HEK293 (cell line): ENCODE data around the gene RTN4RL2.

Experiments
- CTCF ChIA-PET: fragments of 350-600 bp; formaldehyde crosslinking; extraction: SDS; loops from one replicate; lab custom pipeline; 2021; ENCODE audit warnings: antibody characterized with exemption; lab: Yijun Ruan, JAX
- POLR2A ChIA-PET: fragments of 300-600 bp; formaldehyde crosslinking; extraction: SDS; loops from one replicate; lab custom pipeline; 2020; ENCODE audit warnings: antibody characterized with exemption, inconsistent platforms; lab: Yijun Ruan, JAX
- H3K27ac ChIP-seq: fragments of 200-500 bp; sonication (Bioruptor generic); 2 replicates; pipeline ENCODE4 v1.5.1; 2014; ENCODE audit warnings: low read depth, low read length, control low read depth, inconsistent platforms; ENCODE audit errors: extremely low read depth
- H3K36me3 ChIP-seq, 2 experiments: fragments of 200-500 bp in 1 of 2; sonication (Bioruptor generic) in 1 of 2; 1 replicate in 1 of 2; 2 replicates in 1 of 2; pipeline ENCODE4 v1.5.1; 2014 to 2017; ENCODE audit warnings: inconsistent platforms in 2 of 2, low read length in 2 of 2; ENCODE audit not compliant: control insufficient read depth in 2 of 2, insufficient read depth in 1 of 2
- H3K4me1 ChIP-seq: fragments of 200-500 bp; sonication (Bioruptor generic); 2 replicates; pipeline ENCODE4 v1.5.1; 2014; ENCODE audit warnings: mild to moderate bottlenecking, low read length, inconsistent platforms; ENCODE audit not compliant: control insufficient read depth, insufficient read depth
- H3K4me3 ChIP-seq: 2 replicates; pipeline ENCODE4 v1.5.1; 2011; ENCODE audit warnings: low read depth, mild to moderate bottlenecking, control low read depth, low read length, moderate library complexity
- H3K9me3 ChIP-seq: fragments of 200-500 bp; sonication (Bioruptor generic); 2 replicates; pipeline ENCODE4 v1.5.1; 2014; ENCODE audit warnings: low read depth, low read length, inconsistent platforms; ENCODE audit not compliant: control insufficient read depth, insufficient read depth
- GLIS1 ChIP-seq: fragments of 450-650 bp; formaldehyde crosslinking; IDR thresholded peaks from 2 replicates; pipeline ENCODE4 v1.5.1; 2016; ENCODE audit warnings: missing biosample characterization, missing genetic modification characterization
- SP3 ChIP-seq: fragments of 450-650 bp; formaldehyde crosslinking; IDR thresholded peaks from 2 replicates; pipeline ENCODE4 v1.5.1; 2016; ENCODE audit warnings: missing biosample characterization, missing genetic modification characterization
- SP7 ChIP-seq: fragments of 450-650 bp; formaldehyde crosslinking; IDR thresholded peaks from 2 replicates; pipeline ENCODE4 v1.5.1; 2016; ENCODE audit warnings: missing biosample characterization, missing genetic modification characterization
- TRIM28 ChIP-seq: IDR thresholded peaks from 2 replicates; pipeline ENCODE4 v1.6.1; 2011; ENCODE audit warnings: low read length, control low read depth, borderline replicate concordance
- ZBTB48 ChIP-seq: fragments of 450-650 bp; formaldehyde crosslinking; IDR thresholded peaks from 2 replicates; pipeline ENCODE4 v1.5.1; 2016; ENCODE audit warnings: missing biosample characterization, missing genetic modification characterization
- ZFHX2 ChIP-seq: fragments of 450-650 bp; formaldehyde crosslinking; conservative IDR thresholded peaks from 2 replicates; pipeline ENCODE4 v1.5.1; 2016; ENCODE audit warnings: missing biosample characterization, missing genetic modification characterization
- ZNF239 ChIP-seq: fragments of 450-650 bp; formaldehyde crosslinking; IDR thresholded peaks from 2 replicates; pipeline ENCODE4 v1.5.1; 2016; ENCODE audit warnings: missing biosample characterization, missing genetic modification characterization
- ZNF335 ChIP-seq: fragments of 450-650 bp; formaldehyde crosslinking; conservative IDR thresholded peaks from 2 replicates; pipeline ENCODE4 v1.5.1; 2016; ENCODE audit warnings: missing biosample characterization, missing genetic modification characterization
- ZNF366 ChIP-seq: fragments of 450-650 bp; formaldehyde crosslinking; conservative IDR thresholded peaks from 2 replicates; pipeline ENCODE4 v1.5.1; 2016; ENCODE audit warnings: missing biosample characterization, missing genetic modification characterization
- ZNF560 ChIP-seq: fragments of 450-650 bp; formaldehyde crosslinking; IDR thresholded peaks from 2 replicates; pipeline ENCODE4 v1.5.1; 2017; ENCODE audit warnings: missing biosample characterization, missing genetic modification characterization, borderline replicate concordance
- TF ChIP-seq, protein P1 (sequence below): fragments of 450-650 bp; IDR thresholded peaks from 2 replicates; pipeline ENCODE4 v1.5.1; 2018; ENCODE audit warnings: missing biosample characterization, missing genetic modification characterization
- TF ChIP-seq, protein P2 (sequence below): fragments of 450-650 bp; formaldehyde crosslinking; optimal IDR thresholded peaks from 2 replicates; pipeline ENCODE3; 2016; ENCODE audit warnings: missing biosample characterization, mild to moderate bottlenecking, missing genetic modification characterization
- TF ChIP-seq, protein P3 (sequence below): fragments of 450-650 bp; formaldehyde crosslinking; IDR thresholded peaks from 2 replicates; pipeline ENCODE4 v1.5.1; 2017; ENCODE audit warnings: missing biosample characterization, missing genetic modification characterization
- TF ChIP-seq, protein P4 (sequence below): fragments of 450-650 bp; formaldehyde crosslinking; IDR thresholded peaks from 2 replicates; pipeline ENCODE4 v1.5.1; 2016; ENCODE audit warnings: missing biosample characterization, missing genetic modification characterization
- TF ChIP-seq, protein P5 (sequence below): fragments of 450-650 bp; formaldehyde crosslinking; IDR thresholded peaks from 2 replicates; pipeline ENCODE4 v1.5.1; 2016; ENCODE audit warnings: missing biosample characterization, missing genetic modification characterization

RTN4RL2 gene

DNA sequence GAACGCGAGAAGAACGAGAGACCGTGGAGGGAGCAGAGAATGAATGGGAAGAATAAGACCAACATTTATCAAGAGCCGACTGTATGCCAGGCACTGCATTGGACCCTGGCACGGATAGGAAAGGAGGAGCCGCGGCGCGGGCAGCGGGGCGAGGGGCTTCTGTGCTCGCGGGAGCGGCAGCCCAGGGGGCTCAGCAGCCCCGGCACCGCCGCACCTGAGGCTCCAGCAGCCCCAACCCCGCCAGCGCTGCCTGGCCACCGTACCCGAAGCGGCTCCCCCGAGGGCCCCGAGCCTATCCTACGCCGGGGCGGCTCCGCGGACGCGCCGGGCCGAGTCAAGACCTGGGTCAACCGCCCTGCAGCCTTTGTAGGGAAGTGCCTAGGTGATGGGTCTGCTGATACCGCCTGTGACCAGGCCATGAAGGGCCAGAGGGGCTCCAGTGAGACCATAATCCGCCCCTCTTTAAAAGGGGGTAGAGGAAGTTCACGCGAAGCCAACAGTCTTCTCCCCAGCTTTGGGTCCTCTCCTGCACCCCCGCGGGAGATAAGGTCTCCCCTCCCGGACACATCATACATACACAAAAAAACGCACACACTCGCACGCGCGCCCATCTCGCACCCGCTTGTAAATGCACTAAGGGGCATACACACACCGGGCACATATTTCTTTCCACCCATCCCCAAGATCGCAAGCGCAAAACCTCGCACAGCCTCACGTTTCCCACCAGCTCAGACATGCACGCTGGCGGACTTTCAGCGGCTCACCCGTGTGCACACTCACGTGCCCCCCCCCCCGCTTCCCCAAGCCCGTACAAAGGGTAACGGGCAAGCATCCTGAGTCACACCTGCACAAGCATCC lies 935 bp upstream of the RTN4RL2 start:
- H3K9me3 ChIP-seq = no peaks in the 10 kb centered on the region
- CTCF ChIA-PET = interaction anchor here (0.6 to 9.3 kb wide), 35 partner anchors 10 to 653 kb away, joined by 3 to 191 read pairs (median 4); partner anchors contain the start of genes SLC43A1 and TIMM10
- H3K4me3 ChIP-seq = peak overlapping the region; percentile 6
- TF ChIP-seq, protein P1, sequence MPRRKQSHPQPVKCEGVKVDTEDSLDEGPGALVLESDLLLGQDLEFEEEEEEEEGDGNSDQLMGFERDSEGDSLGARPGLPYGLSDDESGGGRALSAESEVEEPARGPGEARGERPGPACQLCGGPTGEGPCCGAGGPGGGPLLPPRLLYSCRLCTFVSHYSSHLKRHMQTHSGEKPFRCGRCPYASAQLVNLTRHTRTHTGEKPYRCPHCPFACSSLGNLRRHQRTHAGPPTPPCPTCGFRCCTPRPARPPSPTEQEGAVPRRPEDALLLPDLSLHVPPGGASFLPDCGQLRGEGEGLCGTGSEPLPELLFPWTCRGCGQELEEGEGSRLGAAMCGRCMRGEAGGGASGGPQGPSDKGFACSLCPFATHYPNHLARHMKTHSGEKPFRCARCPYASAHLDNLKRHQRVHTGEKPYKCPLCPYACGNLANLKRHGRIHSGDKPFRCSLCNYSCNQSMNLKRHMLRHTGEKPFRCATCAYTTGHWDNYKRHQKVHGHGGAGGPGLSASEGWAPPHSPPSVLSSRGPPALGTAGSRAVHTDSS = no peak
- TF ChIP-seq ZBTB48 (tag by site-specific recombination) = peak; percentile 34; the same call in 1 of the 2 replicates
- no peak for TF ChIP-seq ZNF560 (tag by site-specific recombination)
- TF ChIP-seq GLIS1 (tag by site-specific recombination) = peak; percentile 11; the same call in 1 of the 2 replicates
- TF ChIP-seq, protein P2, sequence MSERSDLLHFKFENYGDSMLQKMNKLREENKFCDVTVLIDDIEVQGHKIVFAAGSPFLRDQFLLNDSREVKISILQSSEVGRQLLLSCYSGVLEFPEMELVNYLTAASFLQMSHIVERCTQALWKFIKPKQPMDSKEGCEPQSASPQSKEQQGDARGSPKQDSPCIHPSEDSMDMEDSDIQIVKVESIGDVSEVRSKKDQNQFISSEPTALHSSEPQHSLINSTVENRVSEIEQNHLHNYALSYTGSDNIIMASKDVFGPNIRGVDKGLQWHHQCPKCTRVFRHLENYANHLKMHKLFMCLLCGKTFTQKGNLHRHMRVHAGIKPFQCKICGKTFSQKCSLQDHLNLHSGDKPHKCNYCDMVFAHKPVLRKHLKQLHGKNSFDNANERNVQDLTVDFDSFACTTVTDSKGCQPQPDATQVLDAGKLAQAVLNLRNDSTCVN (tag by site-specific recombination) = peak; percentile 66
- TF ChIP-seq, protein P3, sequence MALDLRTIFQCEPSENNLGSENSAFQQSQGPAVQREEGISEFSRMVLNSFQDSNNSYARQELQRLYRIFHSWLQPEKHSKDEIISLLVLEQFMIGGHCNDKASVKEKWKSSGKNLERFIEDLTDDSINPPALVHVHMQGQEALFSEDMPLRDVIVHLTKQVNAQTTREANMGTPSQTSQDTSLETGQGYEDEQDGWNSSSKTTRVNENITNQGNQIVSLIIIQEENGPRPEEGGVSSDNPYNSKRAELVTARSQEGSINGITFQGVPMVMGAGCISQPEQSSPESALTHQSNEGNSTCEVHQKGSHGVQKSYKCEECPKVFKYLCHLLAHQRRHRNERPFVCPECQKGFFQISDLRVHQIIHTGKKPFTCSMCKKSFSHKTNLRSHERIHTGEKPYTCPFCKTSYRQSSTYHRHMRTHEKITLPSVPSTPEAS (tag by site-specific recombination) = peak; percentile 57; the same call in 1 of the 2 replicates
- peak; percentile 44 for TF ChIP-seq ZNF335 (tag by site-specific recombination)
- TF ChIP-seq, all 188 proteins: peak for 5
- Histone ChIP-seq H3K36me3 (no peaks in the 10 kb centered on the region), H3K27ac (no peak overlapping the region; the same call in 1 of the 2 replicates), H3K4me1 (no peaks in the 10 kb centered on the region)
- POLR2A ChIA-PET = interaction anchor here (0.6 to 1.8 kb wide), 9 partner anchors 14 to 255 kb away, joined by 3 to 9 read pairs (median 3); partner anchors contain the start of gene TIMM10

DNA sequence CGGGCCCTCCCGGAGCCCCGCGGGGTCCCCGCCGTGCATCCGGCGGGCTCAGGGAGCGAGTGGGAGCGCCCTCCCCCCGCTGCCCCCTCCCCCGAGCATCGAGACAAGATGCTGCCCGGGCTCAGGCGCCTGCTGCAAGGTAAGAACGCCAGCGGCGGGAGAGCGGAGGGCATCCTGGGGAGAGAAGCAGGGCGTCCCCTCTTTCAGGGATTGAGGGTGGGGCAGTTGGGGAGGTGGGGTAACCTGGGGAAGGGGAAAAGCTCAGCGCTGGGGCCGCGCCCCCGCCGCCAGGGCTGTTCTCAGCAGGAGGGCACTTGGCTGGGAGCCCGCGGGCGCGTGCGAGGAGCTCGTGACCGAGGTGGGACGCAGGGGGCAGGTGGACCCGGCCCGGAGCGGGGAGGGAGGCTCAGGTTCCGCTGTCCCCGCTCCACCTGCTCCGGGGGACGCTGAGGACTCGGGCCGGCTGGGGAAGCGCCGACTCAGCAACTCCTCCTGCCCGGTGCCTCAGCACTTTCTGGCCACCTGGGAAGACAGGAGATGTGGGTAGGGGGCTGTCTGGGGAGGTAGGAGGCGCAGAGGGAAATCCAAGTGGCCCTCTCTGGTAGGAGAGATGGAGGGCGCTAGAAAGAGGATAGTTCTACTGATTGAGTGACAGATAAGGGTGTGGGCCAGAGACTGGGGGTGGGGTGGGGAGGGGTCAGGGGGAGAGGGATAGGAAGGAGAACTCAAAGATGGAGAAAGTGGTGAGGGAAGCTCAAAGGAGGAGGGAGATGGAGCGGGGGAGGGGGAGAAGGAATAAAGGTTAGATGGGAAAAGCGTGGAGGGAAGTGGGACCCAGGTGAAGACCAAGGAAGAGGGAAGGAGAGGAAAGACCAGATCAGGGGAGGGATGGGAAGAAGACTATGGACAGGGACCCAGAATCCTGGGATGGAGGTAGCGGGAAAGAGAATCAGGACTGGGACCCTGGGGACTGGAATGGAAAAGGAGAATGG lies 726 bp downstream of the RTN4RL2 start:
- CTCF ChIA-PET = interaction anchor here (0.5 to 9.3 kb wide), 4 partner anchors 17 to 144 kb away, joined by 3 to 191 read pairs (median 72); partner anchors contain the start of gene TIMM10
- POLR2A ChIA-PET = interaction anchor here (0.8 to 1.8 kb wide), 5 partner anchors 27 to 342 kb away, joined by 3 to 6 read pairs (median 3); partner anchors contain the start of gene TIMM10
- Histone ChIP-seq H3K4me1 (no peaks in the 10 kb centered on the region), H3K9me3 (no peaks in the 10 kb centered on the region), H3K36me3 (peaks cover 0 to 5% of the 10 kb centered on the region in 2 experiments; a peak in 1 of 3 replicates), H3K4me3 (peak overlapping the region; percentile 44), H3K27ac (no peak overlapping the region; the same call in 1 of the 2 replicates)
- TF ChIP-seq, protein P2 (tag by site-specific recombination) = peak; percentile 77
- TF ChIP-seq SP3 = peak; percentile 36; the same call in 1 of the 2 replicates
- TF ChIP-seq, protein P4, sequence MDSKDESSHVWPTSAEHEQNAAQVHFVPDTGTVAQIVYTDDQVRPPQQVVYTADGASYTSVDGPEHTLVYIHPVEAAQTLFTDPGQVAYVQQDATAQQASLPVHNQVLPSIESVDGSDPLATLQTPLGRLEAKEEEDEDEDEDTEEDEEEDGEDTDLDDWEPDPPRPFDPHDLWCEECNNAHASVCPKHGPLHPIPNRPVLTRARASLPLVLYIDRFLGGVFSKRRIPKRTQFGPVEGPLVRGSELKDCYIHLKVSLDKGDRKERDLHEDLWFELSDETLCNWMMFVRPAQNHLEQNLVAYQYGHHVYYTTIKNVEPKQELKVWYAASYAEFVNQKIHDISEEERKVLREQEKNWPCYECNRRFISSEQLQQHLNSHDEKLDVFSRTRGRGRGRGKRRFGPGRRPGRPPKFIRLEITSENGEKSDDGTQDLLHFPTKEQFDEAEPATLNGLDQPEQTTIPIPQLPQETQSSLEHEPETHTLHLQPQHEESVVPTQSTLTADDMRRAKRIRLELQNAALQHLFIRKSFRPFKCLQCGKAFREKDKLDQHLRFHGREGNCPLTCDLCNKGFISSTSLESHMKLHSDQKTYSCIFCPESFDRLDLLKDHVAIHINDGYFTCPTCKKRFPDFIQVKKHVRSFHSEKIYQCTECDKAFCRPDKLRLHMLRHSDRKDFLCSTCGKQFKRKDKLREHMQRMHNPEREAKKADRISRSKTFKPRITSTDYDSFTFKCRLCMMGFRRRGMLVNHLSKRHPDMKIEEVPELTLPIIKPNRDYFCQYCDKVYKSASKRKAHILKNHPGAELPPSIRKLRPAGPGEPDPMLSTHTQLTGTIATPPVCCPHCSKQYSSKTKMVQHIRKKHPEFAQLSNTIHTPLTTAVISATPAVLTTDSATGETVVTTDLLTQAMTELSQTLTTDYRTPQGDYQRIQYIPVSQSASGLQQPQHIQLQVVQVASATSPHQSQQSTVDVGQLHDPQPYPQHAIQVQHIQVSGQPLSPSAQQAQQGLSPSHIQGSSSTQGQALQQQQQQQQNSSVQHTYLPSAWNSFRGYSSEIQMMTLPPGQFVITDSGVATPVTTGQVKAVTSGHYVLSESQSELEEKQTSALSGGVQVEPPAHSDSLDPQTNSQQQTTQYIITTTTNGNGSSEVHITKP (tag by site-specific recombination) = peak; percentile 67
- peak; percentile 34; the same call in 1 of the 2 replicates for TF ChIP-seq SP7 (tag by site-specific recombination)
- TF ChIP-seq ZNF239 = no peak
- no peak for TF ChIP-seq TRIM28
- TF ChIP-seq ZFHX2 (tag by site-specific recombination) = 0 out of 2 replicates have a peak, but pooled peaks have one; percentile 28
- TF ChIP-seq ZNF366 (tag by site-specific recombination) = peak; percentile 82
- TF ChIP-seq, protein P5, sequence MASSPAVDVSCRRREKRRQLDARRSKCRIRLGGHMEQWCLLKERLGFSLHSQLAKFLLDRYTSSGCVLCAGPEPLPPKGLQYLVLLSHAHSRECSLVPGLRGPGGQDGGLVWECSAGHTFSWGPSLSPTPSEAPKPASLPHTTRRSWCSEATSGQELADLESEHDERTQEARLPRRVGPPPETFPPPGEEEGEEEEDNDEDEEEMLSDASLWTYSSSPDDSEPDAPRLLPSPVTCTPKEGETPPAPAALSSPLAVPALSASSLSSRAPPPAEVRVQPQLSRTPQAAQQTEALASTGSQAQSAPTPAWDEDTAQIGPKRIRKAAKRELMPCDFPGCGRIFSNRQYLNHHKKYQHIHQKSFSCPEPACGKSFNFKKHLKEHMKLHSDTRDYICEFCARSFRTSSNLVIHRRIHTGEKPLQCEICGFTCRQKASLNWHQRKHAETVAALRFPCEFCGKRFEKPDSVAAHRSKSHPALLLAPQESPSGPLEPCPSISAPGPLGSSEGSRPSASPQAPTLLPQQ (tag by site-specific recombination) = peak; percentile 83
